Erythroblast (primary cell): ENCODE results near the gene SPSB3.

ENCODE experiments used
- GATA1 ChIP-seq: IDR thresholded peaks from 2 replicates; pipeline ENCODE4 v1.6.1; 2011; ENCODE audit warnings: low read depth, mild to moderate bottlenecking, control low read depth, low read length, moderate library complexity
- POLR2A ChIP-seq: IDR thresholded peaks from 2 replicates; pipeline ENCODE4 v1.6.1; 2011; ENCODE audit warnings: mild to moderate bottlenecking, low read length

- TF ChIP-seq POLR2A = no peak
- TF ChIP-seq GATA1 = no peak
These were observed 28.2 kb upstream of the SPSB3 start for GRCh38 chr16:1810536-1810935.
